HEK293 (cell line): ENCODE data around the gene PPA1.
"Not testable (repeated sequence)": the region's sequence is repeated elsewhere in the genome, so short reads cannot be mapped to it uniquely, and the experiment has no call there.

Source experiments
- CTCF ChIA-PET: fragments of 350-600 bp; formaldehyde crosslinking; extraction: SDS; loops from one replicate; lab custom pipeline; 2021; ENCODE audit warnings: antibody characterized with exemption; lab: Yijun Ruan, JAX
- POLR2A ChIA-PET: fragments of 300-600 bp; formaldehyde crosslinking; extraction: SDS; loops from one replicate; lab custom pipeline; 2020; ENCODE audit warnings: antibody characterized with exemption, inconsistent platforms; lab: Yijun Ruan, JAX
- H3K27ac ChIP-seq: fragments of 200-500 bp; sonication (Bioruptor generic); 2 replicates; pipeline ENCODE4 v1.5.1; 2014; ENCODE audit warnings: low read depth, low read length, control low read depth, inconsistent platforms; ENCODE audit errors: extremely low read depth
- H3K36me3 ChIP-seq, 2 experiments: fragments of 200-500 bp in 1 of 2; sonication (Bioruptor generic) in 1 of 2; 1 replicate in 1 of 2; 2 replicates in 1 of 2; pipeline ENCODE4 v1.5.1; 2014 to 2017; ENCODE audit warnings: inconsistent platforms in 2 of 2, low read length in 2 of 2; ENCODE audit not compliant: control insufficient read depth in 2 of 2, insufficient read depth in 1 of 2
- H3K4me1 ChIP-seq: fragments of 200-500 bp; sonication (Bioruptor generic); 2 replicates; pipeline ENCODE4 v1.5.1; 2014; ENCODE audit warnings: mild to moderate bottlenecking, low read length, inconsistent platforms; ENCODE audit not compliant: control insufficient read depth, insufficient read depth
- H3K4me3 ChIP-seq: 2 replicates; pipeline ENCODE4 v1.5.1; 2011; ENCODE audit warnings: low read depth, mild to moderate bottlenecking, control low read depth, low read length, moderate library complexity
- H3K9me3 ChIP-seq: fragments of 200-500 bp; sonication (Bioruptor generic); 2 replicates; pipeline ENCODE4 v1.5.1; 2014; ENCODE audit warnings: low read depth, low read length, inconsistent platforms; ENCODE audit not compliant: control insufficient read depth, insufficient read depth
- KLF7 ChIP-seq: fragments of 450-650 bp; formaldehyde crosslinking; IDR thresholded peaks from 2 replicates; pipeline ENCODE4 v1.5.1; 2016; ENCODE audit warnings: missing biosample characterization, missing genetic modification characterization, borderline replicate concordance
- MEIS1 ChIP-seq: sonication (generic); formaldehyde crosslinking; IDR thresholded peaks from 2 replicates; pipeline ENCODE4 v1.8.1; 2022; ENCODE audit warnings: missing genetic modification reagents, mild to moderate bottlenecking, borderline replicate concordance
- MYNN ChIP-seq: fragments of 450-650 bp; formaldehyde crosslinking; IDR thresholded peaks from 2 replicates; pipeline ENCODE4 v1.5.1; 2016; ENCODE audit warnings: missing biosample characterization, missing genetic modification characterization, borderline replicate concordance
- PRDM4 ChIP-seq: fragments of 450-650 bp; formaldehyde crosslinking; IDR thresholded peaks from 2 replicates; pipeline ENCODE4 v1.5.1; 2017; ENCODE audit warnings: missing biosample characterization, missing genetic modification characterization
- SCRT1 ChIP-seq: fragments of 450-650 bp; formaldehyde crosslinking; IDR thresholded peaks from 2 replicates; pipeline ENCODE4 v1.5.1; 2016; ENCODE audit warnings: missing biosample characterization, missing genetic modification characterization, borderline replicate concordance
- ZBTB17 ChIP-seq: fragments of 450-650 bp; formaldehyde crosslinking; IDR thresholded peaks from 2 replicates; pipeline ENCODE4 v1.5.1; 2016; ENCODE audit warnings: missing biosample characterization, missing genetic modification characterization
- ZBTB44 ChIP-seq: fragments of 450-650 bp; IDR thresholded peaks from 2 replicates; pipeline ENCODE4 v1.5.1; 2018; ENCODE audit warnings: missing biosample characterization, mild to moderate bottlenecking, missing genetic modification characterization
- ZEB2 ChIP-seq: fragments of 450-650 bp; formaldehyde crosslinking; IDR thresholded peaks from 2 replicates; pipeline ENCODE4 v1.5.1; 2016; ENCODE audit warnings: missing biosample characterization, missing genetic modification characterization
- ZNF112 ChIP-seq: fragments of 450-650 bp; formaldehyde crosslinking; IDR thresholded peaks from 2 replicates; pipeline ENCODE4 v1.5.0; 2017; ENCODE audit warnings: missing biosample characterization, missing genetic modification characterization
- ZNF121 ChIP-seq: fragments of 450-650 bp; formaldehyde crosslinking; IDR thresholded peaks from 2 replicates; pipeline ENCODE4 v1.5.1; 2016; ENCODE audit warnings: missing biosample characterization, missing genetic modification characterization
- ZNF155 ChIP-seq: fragments of 450-650 bp; formaldehyde crosslinking; IDR thresholded peaks from 2 replicates; pipeline ENCODE4 v1.5.1; 2016; ENCODE audit warnings: missing biosample characterization, missing genetic modification characterization
- ZNF157 ChIP-seq: fragments of 450-650 bp; formaldehyde crosslinking; IDR thresholded peaks from 2 replicates; pipeline ENCODE4 v1.5.1; 2016; ENCODE audit warnings: missing biosample characterization, missing genetic modification characterization
- ZNF19 ChIP-seq: fragments of 450-650 bp; formaldehyde crosslinking; IDR thresholded peaks from 2 replicates; pipeline ENCODE4; 2016; ENCODE audit warnings: missing biosample characterization, missing genetic modification characterization, low read depth
- ZNF202 ChIP-seq: fragments of 450-650 bp; formaldehyde crosslinking; IDR thresholded peaks from 2 replicates; pipeline ENCODE4 v1.5.1; 2016; ENCODE audit warnings: missing biosample characterization, missing genetic modification characterization, borderline replicate concordance
- ZNF394 ChIP-seq: fragments of 450-650 bp; formaldehyde crosslinking; IDR thresholded peaks from 2 replicates; pipeline ENCODE4 v1.5.1; 2016; ENCODE audit warnings: missing biosample characterization, missing genetic modification characterization, mild to moderate bottlenecking, moderate library complexity, borderline replicate concordance
- ZNF404 ChIP-seq: fragments of 450-650 bp; formaldehyde crosslinking; IDR thresholded peaks from 2 replicates; pipeline ENCODE4 v1.5.1; 2017; ENCODE audit warnings: missing biosample characterization, missing genetic modification characterization
- ZNF580 ChIP-seq: fragments of 450-650 bp; formaldehyde crosslinking; IDR thresholded peaks from 2 replicates; pipeline ENCODE4 v1.5.1; 2016; ENCODE audit warnings: missing biosample characterization, missing genetic modification characterization
- ZNF596 ChIP-seq: fragments of 450-650 bp; IDR thresholded peaks from 2 replicates; pipeline ENCODE4 v1.5.0; 2018; ENCODE audit warnings: missing biosample characterization, mild to moderate bottlenecking, missing genetic modification characterization, moderate library complexity
- TF ChIP-seq, protein P1 (sequence below): fragments of 450-650 bp; formaldehyde crosslinking; IDR thresholded peaks from 2 replicates; pipeline ENCODE4 v1.5.1; 2016; ENCODE audit warnings: missing biosample characterization, missing genetic modification characterization
- TF ChIP-seq, protein P2 (sequence below): fragments of 450-650 bp; formaldehyde crosslinking; IDR thresholded peaks from 2 replicates; pipeline ENCODE4 v1.5.1; 2016; ENCODE audit warnings: missing biosample characterization, missing genetic modification characterization
- TF ChIP-seq, protein P3 (sequence below): fragments of 450-650 bp; formaldehyde crosslinking; IDR thresholded peaks from 2 replicates; pipeline ENCODE4 v1.5.1; 2016; ENCODE audit warnings: missing biosample characterization, missing genetic modification characterization

Gene PPA1

GRCh38 chr10:70223728-70224127 lies 9.5 kb downstream of the PPA1 start:
- H3K4me1 ChIP-seq: no peaks in the 10 kb centered on the region
- TF ChIP-seq, protein P1, sequence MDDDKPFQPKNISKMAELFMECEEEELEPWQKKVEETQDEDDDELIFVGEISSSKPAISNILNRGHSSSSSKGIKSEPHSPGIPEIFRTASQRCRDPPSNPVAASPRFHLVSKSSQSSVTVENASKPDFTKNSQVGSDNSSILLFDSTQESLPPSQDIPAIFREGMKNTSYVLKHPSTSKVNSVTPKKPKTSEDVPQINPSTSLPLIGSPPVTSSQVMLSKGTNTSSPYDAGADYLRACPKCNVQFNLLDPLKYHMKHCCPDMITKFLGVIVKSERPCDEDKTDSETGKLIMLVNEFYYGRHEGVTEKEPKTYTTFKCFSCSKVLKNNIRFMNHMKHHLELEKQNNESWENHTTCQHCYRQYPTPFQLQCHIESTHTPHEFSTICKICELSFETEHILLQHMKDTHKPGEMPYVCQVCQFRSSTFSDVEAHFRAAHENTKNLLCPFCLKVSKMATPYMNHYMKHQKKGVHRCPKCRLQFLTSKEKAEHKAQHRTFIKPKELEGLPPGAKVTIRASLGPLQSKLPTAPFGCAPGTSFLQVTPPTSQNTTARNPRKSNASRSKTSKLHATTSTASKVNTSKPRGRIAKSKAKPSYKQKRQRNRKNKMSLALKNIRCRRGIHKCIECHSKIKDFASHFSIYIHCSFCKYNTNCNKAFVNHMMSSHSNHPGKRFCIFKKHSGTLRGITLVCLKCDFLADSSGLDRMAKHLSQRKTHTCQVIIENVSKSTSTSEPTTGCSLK (tag by site-specific recombination): no peak
- TF ChIP-seq ZNF394 (tag by site-specific recombination) (no peak), KLF7 (tag by site-specific recombination) (no peak), MYNN (tag by site-specific recombination) (no peak), ZNF112 (tag by site-specific recombination) (no peak), ZNF202 (tag by site-specific recombination) (no peak), SCRT1 (tag by site-specific recombination) (no peak), MEIS1 (CRISPR knock-in tag) (no peak), ZNF404 (tag by site-specific recombination) (no peak), ZNF19 (no peak), ZNF157 (no peak), ZNF155 (tag by site-specific recombination) (no peak)
- TF ChIP-seq, protein P2, sequence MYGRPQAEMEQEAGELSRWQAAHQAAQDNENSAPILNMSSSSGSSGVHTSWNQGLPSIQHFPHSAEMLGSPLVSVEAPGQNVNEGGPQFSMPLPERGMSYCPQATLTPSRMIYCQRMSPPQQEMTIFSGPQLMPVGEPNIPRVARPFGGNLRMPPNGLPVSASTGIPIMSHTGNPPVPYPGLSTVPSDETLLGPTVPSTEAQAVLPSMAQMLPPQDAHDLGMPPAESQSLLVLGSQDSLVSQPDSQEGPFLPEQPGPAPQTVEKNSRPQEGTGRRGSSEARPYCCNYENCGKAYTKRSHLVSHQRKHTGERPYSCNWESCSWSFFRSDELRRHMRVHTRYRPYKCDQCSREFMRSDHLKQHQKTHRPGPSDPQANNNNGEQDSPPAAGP (tag by site-specific recombination): no peak
- TF ChIP-seq, all 188 proteins: peak for 0
- no peaks in the 10 kb centered on the region for H3K9me3 ChIP-seq
- H3K36me3 ChIP-seq: peaks cover 19 to 57% of the 10 kb centered on the region in 2 experiments
- CTCF ChIA-PET: interaction anchor here (0.6 to 5.4 kb wide), 9 partner anchors 9 to 1997 kb away, joined by 3 to 177 read pairs (median 4); partner anchors contain the start of genes PPA1 and TYSND1
- POLR2A ChIA-PET: interaction anchor here (0.7 to 3.1 kb wide), 2 partner anchors 9 to 125 kb away, joined by 7 to 22 read pairs; partner anchors contain the start of gene PPA1
- H3K27ac ChIP-seq: no peak overlapping the region
- no peak overlapping the region for H3K4me3 ChIP-seq

DNA sequence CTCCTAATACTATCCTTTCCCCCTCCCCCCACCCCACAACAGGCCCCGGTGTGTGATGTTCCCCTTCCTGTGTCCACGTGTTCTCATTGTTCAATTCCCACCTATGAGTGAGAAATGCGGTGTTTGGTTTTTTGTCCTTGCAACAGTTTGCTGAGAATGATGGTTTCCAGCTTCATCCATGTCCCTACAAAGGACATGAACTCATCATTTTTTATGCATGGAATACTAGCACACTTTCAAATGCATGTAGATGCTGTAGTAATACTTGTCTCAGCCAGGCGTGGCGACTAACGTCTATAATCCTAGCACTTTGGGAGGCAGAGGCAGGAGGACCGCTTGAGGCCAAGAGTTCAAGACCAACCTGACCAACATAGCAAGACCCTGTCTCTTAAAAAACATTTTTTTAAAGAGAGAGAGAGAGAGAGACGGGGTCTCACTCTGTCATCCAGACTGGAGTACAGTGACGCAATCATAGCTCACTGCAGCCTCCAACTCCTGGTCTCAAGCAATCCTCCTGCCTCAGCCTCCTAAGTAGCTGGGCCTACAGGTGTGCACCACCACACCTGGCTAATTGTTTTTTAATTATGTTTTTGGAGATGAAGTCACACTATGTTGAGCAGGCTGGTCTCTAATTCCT lies 10.3 kb downstream of the PPA1 start:
- peak; percentile 73 for TF ChIP-seq PRDM4 (tag by site-specific recombination)
- TF ChIP-seq ZNF121 (tag by site-specific recombination): peak; percentile 87
- TF ChIP-seq ZEB2 (tag by site-specific recombination): peak; percentile 33; the same call in 1 of the 2 replicates
- TF ChIP-seq ZNF580 (tag by site-specific recombination): peak; percentile 41; the same call in 1 of the 2 replicates
- 0 out of 2 replicates have a peak, but pooled peaks have one; percentile 11 for TF ChIP-seq ZBTB17 (tag by site-specific recombination)
- peak; percentile 52; the same call in 1 of the 2 replicates for TF ChIP-seq ZBTB44 (tag by site-specific recombination)
- TF ChIP-seq ZNF596 (tag by site-specific recombination): peak; percentile 80; the same call in 1 of the 2 replicates
- TF ChIP-seq, protein P3, sequence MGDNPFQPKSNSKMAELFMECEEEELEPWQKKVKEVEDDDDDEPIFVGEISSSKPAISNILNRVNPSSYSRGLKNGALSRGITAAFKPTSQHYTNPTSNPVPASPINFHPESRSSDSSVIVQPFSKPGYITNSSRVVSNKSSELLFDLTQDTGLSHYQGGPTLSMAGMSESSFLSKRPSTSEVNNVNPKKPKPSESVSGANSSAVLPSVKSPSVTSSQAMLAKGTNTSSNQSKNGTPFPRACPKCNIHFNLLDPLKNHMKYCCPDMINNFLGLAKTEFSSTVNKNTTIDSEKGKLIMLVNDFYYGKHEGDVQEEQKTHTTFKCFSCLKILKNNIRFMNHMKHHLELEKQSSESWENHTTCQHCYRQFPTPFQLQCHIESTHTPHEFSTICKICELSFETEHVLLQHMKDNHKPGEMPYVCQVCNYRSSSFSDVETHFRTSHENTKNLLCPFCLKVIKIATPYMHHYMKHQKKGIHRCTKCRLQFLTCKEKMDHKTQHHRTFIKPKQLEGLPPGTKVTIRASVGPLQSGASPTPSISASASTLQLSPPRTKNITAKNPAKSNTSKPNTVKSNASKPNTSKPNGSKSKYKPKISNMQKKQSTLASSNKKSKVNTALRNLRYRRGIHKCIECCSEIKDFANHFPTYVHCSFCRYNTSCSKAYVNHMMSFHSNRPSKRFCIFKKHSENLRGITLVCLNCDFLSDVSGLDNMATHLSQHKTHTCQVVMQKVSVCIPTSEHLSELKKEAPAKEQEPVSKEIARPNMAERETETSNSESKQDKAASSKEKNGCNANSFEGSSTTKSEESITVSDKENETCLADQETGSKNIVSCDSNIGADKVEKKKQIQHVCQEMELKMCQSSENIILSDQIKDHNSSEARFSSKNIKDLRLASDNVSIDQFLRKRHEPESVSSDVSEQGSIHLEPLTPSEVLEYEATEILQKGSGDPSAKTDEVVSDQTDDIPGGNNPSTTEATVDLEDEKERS (tag by site-specific recombination): peak; percentile 62; the same call in 1 of the 2 replicates
- not testable (repeated sequence) for H3K27ac ChIP-seq

More for the DNA sequence above, 10.3 kb downstream of the PPA1 start:
- H3K9me3 ChIP-seq, H3K4me3 ChIP-seq, H3K4me1 ChIP-seq: not testable (repeated sequence)
- ChIA-PET CTCF (interaction anchor here (0.7 to 5.4 kb wide), 10 partner anchors 9 to 156 kb away, joined by 4 to 177 read pairs (median 8); partner anchors contain the start of genes PPA1 and TYSND1), POLR2A (interaction anchor here (0.6 to 3.1 kb wide), 3 partner anchors 10 to 390 kb away, joined by 5 to 22 read pairs (median 7); partner anchors contain the start of genes PPA1 and SAR1A)
- peaks cover 24 to 55% of the 10 kb centered on the region in 2 experiments for H3K36me3 ChIP-seq
